ENCODE measurements around the gene HRAS. TPM values are rescaled to one million over a fixed set of nuclear protein-coding genes. Genes with fewer than 3 reads are reported as not detected.

Gene HRAS
- total and polyA plus RNA-seq, 2 of the 13 experiments (the other 11 are each of a cell fraction or from before 2014, with no cell fraction given): 32.9 to 50.0 TPM

DNA sequence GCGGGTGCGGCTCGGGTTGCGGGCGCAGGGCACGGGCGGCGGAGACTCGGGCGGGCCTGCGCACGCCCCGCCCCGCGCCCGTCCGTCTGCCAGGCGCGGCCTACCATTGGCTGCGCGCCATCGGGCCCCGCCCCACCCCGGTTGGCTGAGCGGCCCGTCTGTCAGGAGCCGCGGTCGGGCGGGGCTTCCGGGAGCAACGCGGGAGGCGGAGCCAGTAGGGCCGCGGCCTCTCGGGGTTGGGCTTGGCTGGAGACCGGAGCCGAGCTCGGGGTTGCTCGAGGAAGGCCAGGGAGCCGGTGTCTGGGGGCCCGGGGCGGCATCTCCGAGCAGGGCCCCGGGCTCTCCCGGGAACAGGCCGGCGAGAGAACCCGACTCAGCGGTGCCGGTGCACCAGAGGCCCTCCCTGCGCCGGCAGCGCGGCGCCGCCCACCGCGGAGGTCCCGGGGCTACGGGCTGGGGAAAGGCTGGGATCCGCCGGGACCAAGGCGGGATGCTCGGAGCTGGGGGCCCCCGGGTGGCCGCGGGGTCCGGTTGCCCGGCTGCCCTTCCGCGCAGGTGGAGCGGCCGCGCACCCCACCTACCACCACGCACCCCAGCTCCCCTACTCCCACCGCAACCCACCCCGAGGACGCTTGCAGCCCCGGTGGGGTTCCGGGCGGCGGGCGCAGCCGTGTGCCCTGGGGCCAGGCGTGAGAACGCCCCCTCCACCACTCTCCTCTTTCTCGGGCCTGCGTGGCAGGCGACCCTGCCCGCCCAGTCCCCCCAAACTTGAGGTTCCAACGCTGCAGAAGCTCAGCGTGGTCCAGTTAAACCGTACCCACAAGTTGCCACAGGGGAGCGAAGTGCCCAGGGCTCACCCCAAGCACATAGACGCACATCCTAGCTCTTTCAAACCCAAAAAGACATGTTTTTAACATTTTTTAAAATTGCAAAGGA lies at the start of gene HRAS (continued):
- TF ChIP-seq MEIS1 (CRISPR knock-in tag; IDR thresholded peaks at IDR 0.05; ENCODE audit: borderline replicate concordance) (no peak), ELF1 (CRISPR knock-in tag; IDR thresholded peaks at IDR 0.05) (peak; percentile 82), IKZF1 (IDR thresholded peaks at IDR 0.05) (no peak), ZNF143 (CRISPR knock-in tag; IDR thresholded peaks at IDR 0.05) (no peak), KDM4B (CRISPR knock-in tag; IDR thresholded peaks at IDR 0.05) (no peak), SRSF1 (optimal IDR thresholded peaks at IDR 0.05; ENCODE audit: low read depth, low read length) (peak; percentile 83), ESRRA (CRISPR knock-in tag; IDR thresholded peaks at IDR 0.05; ENCODE audit: low read depth) (no peak), ZNF451 (CRISPR knock-in tag; IDR thresholded peaks at IDR 0.05) (no peak), TAF1 (CRISPR knock-in tag; IDR thresholded peaks at IDR 0.05) (peak; percentile 71), ZNF737 (CRISPR knock-in tag; IDR thresholded peaks at IDR 0.05; ENCODE audit: borderline replicate concordance) (no peak), ZBTB2 (CRISPR knock-in tag; IDR thresholded peaks at IDR 0.05; ENCODE audit: low read depth) (peak; percentile 75), ZNF580 (CRISPR knock-in tag; IDR thresholded peaks at IDR 0.05; ENCODE audit: borderline replicate concordance, low read depth) (no peak), ZNF7 (CRISPR knock-in tag; IDR thresholded peaks at IDR 0.05) (no peak), ZNF251 (CRISPR knock-in tag; IDR thresholded peaks at IDR 0.05) (no peak), MAFG (CRISPR knock-in tag; IDR thresholded peaks at IDR 0.05) (no peak), ZNF781 (CRISPR knock-in tag; IDR thresholded peaks at IDR 0.05; ENCODE audit: borderline replicate concordance, not compliant biosample characterization) (no peak), PAF1 (CRISPR knock-in tag; IDR thresholded peaks at IDR 0.05) (no peak), SAFB2 (CRISPR knock-in tag; IDR thresholded peaks at IDR 0.05; ENCODE audit: borderline replicate concordance, low read depth) (no peak), ZNF775 (CRISPR knock-in tag; IDR thresholded peaks at IDR 0.05; ENCODE audit: borderline replicate concordance) (no peak), ZNF570 (CRISPR knock-in tag; IDR thresholded peaks at IDR 0.05; ENCODE audit: borderline replicate concordance) (no peak), MYNN (CRISPR knock-in tag; IDR thresholded peaks at IDR 0.05; ENCODE audit: low read depth) (no peak), MNT (IDR thresholded peaks at IDR 0.05) (no peak), MTF2 (CRISPR knock-in tag; IDR thresholded peaks at IDR 0.05; ENCODE audit: borderline replicate concordance) (no peak), CCDC6 (CRISPR knock-in tag; IDR thresholded peaks at IDR 0.05) (0 out of 2 replicates have a peak, but pooled peaks have one; percentile 53), CBX1 (IDR thresholded peaks at IDR 0.05; ENCODE audit: low read depth) (no peak)
- TF ChIP-seq, protein P1, sequence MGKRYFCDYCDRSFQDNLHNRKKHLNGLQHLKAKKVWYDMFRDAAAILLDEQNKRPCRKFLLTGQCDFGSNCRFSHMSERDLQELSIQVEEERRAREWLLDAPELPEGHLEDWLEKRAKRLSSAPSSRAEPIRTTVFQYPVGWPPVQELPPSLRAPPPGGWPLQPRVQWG (CRISPR knock-in tag; IDR thresholded peaks at IDR 0.05; ENCODE audit: borderline replicate concordance, low read depth): no peak
- TF ChIP-seq, protein P2, sequence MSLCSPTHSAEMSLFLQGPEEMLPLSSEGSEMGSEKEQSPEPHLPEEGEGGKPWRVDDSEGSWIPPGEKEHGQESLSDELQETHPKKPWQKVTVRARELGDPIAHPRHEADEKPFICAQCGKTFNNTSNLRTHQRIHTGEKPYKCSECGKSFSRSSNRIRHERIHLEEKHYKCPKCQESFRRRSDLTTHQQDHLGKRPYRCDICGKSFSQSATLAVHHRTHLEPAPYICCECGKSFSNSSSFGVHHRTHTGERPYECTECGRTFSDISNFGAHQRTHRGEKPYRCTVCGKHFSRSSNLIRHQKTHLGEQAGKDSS (CRISPR knock-in tag; IDR thresholded peaks at IDR 0.05; ENCODE audit: borderline replicate concordance, low read depth): no peak
